Ovary (tissue), 3 donors: ENCODE data around the gene CCL2.

Source experiments
- CTCF ChIP-seq, 3 donors: fragments of 450-650 bp in 2 of 3; fragments of 200-600 bp in 1 of 3; IDR thresholded peaks; one replicate each; pipeline versions ENCODE4 v1.5.1 to v1.8.0; 2016 to 2022; ENCODE audit warnings: antibody characterized with exemption in 3 of 3, mild to moderate bottlenecking in 1 of 3
- EP300 ChIP-seq: sonication (generic); formaldehyde crosslinking; IDR thresholded peaks from one replicate; pipeline ENCODE4 v1.6.1; 2017; ENCODE audit warnings: antibody characterized with exemption
- donor health status: DM: no; HTN: no; CAD: no.

GRCh38 chr17:34252444-34253138, 2.5 kb upstream of the CCL2 start:
- TF ChIP-seq CTCF (IDR thresholded peaks at IDR 0.05) (no peak), EP300 (peak; percentile 22)
